Calu3 (cell line): ENCODE data around the gene RAD51B. TPM values are rescaled to one million over a fixed set of nuclear protein-coding genes. Genes with fewer than 3 reads are reported as not detected.

Experiments used
- BruUV-seq: library from RNA; stranded (reverse); fragments of 400-500 nt; replicated peaks from 2 replicates; lab custom pipeline; 2021; lab: Mats Ljungman, UMichigan
- CTCF ChIA-PET: fragments of 300-600 bp; sonication (Branson Sonifier 250); formaldehyde crosslinking; loops from one replicate; lab custom pipeline; 2022; ENCODE audit warnings: antibody characterized with exemption; lab: Charles Lee
- DNase-seq: peaks from one replicate; pipeline ENCODE4 v3.0.0; 2022
- H3K27ac Mint-ChIP-seq: one replicate; pipeline ENCODE4 v1.8.0; 2022; ENCODE audit warnings: mixed read lengths; ENCODE audit not compliant: unreplicated experiment
- H3K27me3 Mint-ChIP-seq: one replicate; pipeline ENCODE4 v1.8.0; 2022; ENCODE audit warnings: mixed read lengths; ENCODE audit not compliant: unreplicated experiment
- H3K36me3 Mint-ChIP-seq: one replicate; pipeline ENCODE4 v1.8.0; 2022; ENCODE audit warnings: mild to moderate bottlenecking, moderate library complexity, mixed read lengths; ENCODE audit not compliant: insufficient read depth, unreplicated experiment
- H3K4me1 Mint-ChIP-seq: one replicate; pipeline ENCODE4 v1.8.0; 2022; ENCODE audit warnings: mild to moderate bottlenecking, low read depth, mixed read lengths; ENCODE audit not compliant: unreplicated experiment
- H3K4me3 Mint-ChIP-seq: one replicate; pipeline ENCODE4 v1.8.0; 2022; ENCODE audit warnings: mild to moderate bottlenecking, low read depth, moderate library complexity, mixed read lengths; ENCODE audit not compliant: unreplicated experiment
- H3K9me3 Mint-ChIP-seq: one replicate; pipeline ENCODE4 v1.8.0; 2022; ENCODE audit warnings: low read depth, mixed read lengths; ENCODE audit not compliant: unreplicated experiment
- intact Hi-C: fragments of 100-400 bp; cut with micrococcal nuclease; formaldehyde crosslinking; loops from one replicate; pipeline ENCODE4 v1.10.0; 2022; ENCODE audit not compliant: unreplicated experiment
- total RNA-seq: library from RNA; stranded (reverse); gene quantifications from 2 replicates; pipeline ENCODE4 v1.2.3, GENCODE V29; 2022
- TF ChIP-seq, protein P1 (sequence below): fragments of 200-600 bp; IDR thresholded peaks from one replicate; pipeline ENCODE4 v1.8.0; 2022; ENCODE audit warnings: antibody characterized with exemption; ENCODE audit not compliant: unreplicated experiment

The RAD51B gene
- total RNA-seq, 1 experiment from 2014 or later: 24.7 TPM

DNA sequence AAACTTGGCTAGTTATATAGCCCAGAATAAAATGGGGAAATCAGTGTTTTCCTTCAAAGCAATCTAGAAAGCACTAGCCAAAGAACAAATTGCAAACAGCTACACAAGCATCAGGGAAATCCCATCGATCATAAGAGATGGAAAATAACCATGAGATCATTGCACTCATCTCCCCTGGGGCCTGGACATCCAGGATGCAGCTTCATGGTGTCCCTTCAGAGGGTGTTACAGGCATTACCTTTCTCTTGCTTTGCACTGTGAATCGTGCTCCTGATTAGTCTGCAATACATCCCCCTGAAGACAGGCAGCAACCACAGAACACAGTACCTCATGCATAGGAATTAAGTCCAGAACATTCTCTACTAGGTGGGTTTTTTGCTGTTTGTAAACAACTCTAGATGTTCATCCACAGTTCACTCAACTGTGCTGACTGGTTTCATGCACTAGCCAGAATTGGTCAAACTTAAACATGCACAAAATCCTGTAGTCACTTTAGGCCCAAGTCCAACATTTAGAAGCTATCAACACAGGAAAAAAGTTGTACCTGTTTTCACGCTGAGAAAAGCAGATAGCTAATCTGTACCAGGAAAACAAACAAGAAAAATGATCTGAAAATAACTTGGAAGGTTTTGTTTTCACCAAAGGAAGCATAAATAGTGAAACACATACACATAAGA lies 853.2 kb downstream of the RAD51B start:
- peaks cover 32% of the 10 kb centered on the region for H3K4me1 Mint-ChIP-seq
- no peak overlapping the region for H3K27ac Mint-ChIP-seq
- no TSS peak for BruUV-seq
- peaks cover 3% of the 10 kb centered on the region for H3K36me3 Mint-ChIP-seq
- no peaks in the 10 kb centered on the region for H3K9me3 Mint-ChIP-seq
- no peak overlapping the region for H3K4me3 Mint-ChIP-seq
- intact Hi-C loops: no loop called here
- CTCF ChIA-PET: interaction anchor here (0.6 kb wide), 2 partner anchors 10 to 40 kb away, joined by 3 to 4 read pairs; no protein-coding TSS in a partner anchor
- TF ChIP-seq, protein P1, sequence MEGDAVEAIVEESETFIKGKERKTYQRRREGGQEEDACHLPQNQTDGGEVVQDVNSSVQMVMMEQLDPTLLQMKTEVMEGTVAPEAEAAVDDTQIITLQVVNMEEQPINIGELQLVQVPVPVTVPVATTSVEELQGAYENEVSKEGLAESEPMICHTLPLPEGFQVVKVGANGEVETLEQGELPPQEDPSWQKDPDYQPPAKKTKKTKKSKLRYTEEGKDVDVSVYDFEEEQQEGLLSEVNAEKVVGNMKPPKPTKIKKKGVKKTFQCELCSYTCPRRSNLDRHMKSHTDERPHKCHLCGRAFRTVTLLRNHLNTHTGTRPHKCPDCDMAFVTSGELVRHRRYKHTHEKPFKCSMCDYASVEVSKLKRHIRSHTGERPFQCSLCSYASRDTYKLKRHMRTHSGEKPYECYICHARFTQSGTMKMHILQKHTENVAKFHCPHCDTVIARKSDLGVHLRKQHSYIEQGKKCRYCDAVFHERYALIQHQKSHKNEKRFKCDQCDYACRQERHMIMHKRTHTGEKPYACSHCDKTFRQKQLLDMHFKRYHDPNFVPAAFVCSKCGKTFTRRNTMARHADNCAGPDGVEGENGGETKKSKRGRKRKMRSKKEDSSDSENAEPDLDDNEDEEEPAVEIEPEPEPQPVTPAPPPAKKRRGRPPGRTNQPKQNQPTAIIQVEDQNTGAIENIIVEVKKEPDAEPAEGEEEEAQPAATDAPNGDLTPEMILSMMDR: no peak
- no peak for DNase-seq
- H3K27me3 Mint-ChIP-seq: no peaks in the 10 kb centered on the region

DNA sequence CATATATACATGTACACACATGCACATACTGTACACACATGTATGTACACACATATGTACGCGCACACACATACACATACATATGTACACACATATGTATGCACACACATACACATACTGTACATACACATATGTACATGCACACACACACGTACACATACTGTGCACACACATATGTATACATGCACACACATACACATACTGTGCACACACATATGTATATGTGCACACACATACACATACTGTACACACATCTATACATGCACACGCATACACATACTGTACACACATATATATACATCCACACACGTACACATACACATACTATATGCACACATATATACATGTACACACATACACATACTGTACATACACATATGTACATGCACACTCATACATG lies 853.9 kb downstream of the RAD51B start:
- peaks cover 3% of the 10 kb centered on the region for H3K36me3 Mint-ChIP-seq
- intact Hi-C loops: no loop called here
- no peak overlapping the region for H3K4me3 Mint-ChIP-seq
- CTCF ChIA-PET: interaction anchor here (0.6 kb wide), 1 partner anchor 41 kb away, joined by 3 read pairs; no protein-coding TSS in a partner anchor
- BruUV-seq: no TSS peak
- DNase-seq: no peak
- TF ChIP-seq, protein P1: no peak
- no peak overlapping the region for H3K27ac Mint-ChIP-seq
- H3K9me3 Mint-ChIP-seq: no peaks in the 10 kb centered on the region
- peaks cover 32% of the 10 kb centered on the region for H3K4me1 Mint-ChIP-seq
- no peaks in the 10 kb centered on the region for H3K27me3 Mint-ChIP-seq

DNA sequence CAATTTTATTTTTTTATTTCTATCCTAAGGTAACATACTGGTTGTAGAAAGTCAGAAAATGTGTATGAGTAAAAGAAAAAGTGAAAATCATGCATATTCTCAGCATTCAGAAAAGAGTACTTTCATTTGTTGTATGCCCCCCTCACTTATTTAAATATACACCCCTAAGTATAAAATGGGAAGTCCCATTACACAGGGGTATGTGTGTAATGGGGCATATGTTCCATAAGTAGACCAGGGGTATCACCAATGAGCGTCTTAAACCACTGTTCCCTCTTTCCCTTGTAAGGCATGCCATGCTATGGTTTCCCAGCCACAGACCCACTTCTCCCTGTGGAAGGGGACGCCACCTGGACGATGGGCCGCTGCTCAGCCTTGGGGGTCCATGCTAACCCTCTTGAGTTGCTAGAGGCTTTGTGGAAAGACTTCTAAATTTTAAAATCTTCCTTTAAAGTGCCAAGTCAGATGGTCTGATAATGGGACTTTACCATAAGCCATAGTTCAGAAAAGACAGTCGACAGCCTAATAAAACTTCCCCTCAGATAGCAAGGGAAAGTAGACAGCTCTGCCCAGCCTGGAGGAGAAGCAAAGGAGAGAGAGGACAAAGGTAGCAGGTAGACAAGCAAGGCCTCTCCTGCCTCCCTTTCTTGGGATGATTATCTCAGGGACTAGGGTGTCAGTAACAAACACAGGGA lies 855.1 kb downstream of the RAD51B start:
- no peaks in the 10 kb centered on the region for H3K9me3 Mint-ChIP-seq
- no peak for DNase-seq
- intact Hi-C loops: no loop called here
- no peak overlapping the region for H3K27ac Mint-ChIP-seq
- TF ChIP-seq, protein P1: no peak
- H3K27me3 Mint-ChIP-seq: no peaks in the 10 kb centered on the region
- peaks cover 33% of the 10 kb centered on the region for H3K4me1 Mint-ChIP-seq
- H3K4me3 Mint-ChIP-seq: no peak overlapping the region
- BruUV-seq: no TSS peak
- CTCF ChIA-PET: no interaction called here
- peaks cover 3% of the 10 kb centered on the region for H3K36me3 Mint-ChIP-seq

DNA sequence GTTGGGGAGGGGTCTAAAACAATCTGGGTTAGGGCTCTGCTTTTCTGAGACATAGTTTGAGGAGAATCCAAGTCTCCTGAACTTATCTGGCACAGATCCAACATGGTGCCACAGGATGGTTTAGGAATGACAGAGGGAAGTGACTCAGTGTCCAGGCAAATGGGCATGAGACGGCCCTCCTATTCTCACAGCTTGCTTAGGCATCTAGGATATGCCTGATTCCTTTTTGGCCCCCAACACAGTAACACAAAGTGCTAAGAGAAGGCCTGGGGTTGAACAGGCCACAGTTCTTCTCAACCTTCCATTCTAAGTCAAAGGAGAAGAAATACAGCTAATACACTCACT lies 855.6 kb downstream of the RAD51B start:
- TF ChIP-seq, protein P1: no peak
- no peak overlapping the region for H3K4me3 Mint-ChIP-seq
- H3K36me3 Mint-ChIP-seq: peaks cover 3% of the 10 kb centered on the region
- BruUV-seq: no TSS peak
- no peak for DNase-seq
- H3K4me1 Mint-ChIP-seq: peaks cover 33% of the 10 kb centered on the region
- intact Hi-C loops: no loop called here
- H3K27me3 Mint-ChIP-seq: no peaks in the 10 kb centered on the region
- CTCF ChIA-PET: no interaction called here
- no peaks in the 10 kb centered on the region for H3K9me3 Mint-ChIP-seq
- H3K27ac Mint-ChIP-seq: no peak overlapping the region
